Stomach (tissue), 4 donors: ENCODE results near the gene DPYSL4.

Source experiments
- EP300 ChIP-seq: sonication (generic); formaldehyde crosslinking; IDR thresholded peaks from one replicate; pipeline ENCODE4 v1.6.1; 2017; ENCODE audit warnings: antibody characterized with exemption
- TF ChIP-seq, protein P1 (sequence below), 7 experiments: fragments of 450-650 bp in 4 of 7; fragments of 200-600 bp in 3 of 7; sonication (generic) in 3 of 7; IDR thresholded peaks; one replicate each; pipeline ENCODE4 v1.5.1; 2016 to 2019; ENCODE audit warnings: antibody characterized with exemption in 7 of 7, control low read depth in 2 of 7, mild to moderate bottlenecking in 1 of 7

DNA sequence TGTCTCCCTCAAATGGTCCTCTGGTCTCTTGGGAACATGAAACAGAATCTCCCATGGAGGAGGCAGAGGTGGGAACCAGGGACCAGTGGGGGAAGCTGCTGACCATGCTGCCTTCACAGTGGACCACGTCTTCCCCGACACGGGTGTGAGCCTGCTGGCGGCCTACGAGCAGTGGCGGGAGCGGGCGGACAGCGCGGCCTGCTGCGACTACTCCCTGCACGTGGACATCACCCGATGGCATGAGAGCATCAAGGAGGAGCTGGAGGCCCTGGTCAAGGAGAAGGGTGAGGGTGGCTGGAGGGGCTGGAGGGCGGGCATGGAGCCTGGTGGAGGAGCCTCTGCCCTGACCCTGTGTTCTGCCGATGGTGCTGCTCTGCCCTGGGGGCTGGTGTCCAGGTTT lies 8.0 kb downstream of the DPYSL4 start:
- TF ChIP-seq, protein P1, sequence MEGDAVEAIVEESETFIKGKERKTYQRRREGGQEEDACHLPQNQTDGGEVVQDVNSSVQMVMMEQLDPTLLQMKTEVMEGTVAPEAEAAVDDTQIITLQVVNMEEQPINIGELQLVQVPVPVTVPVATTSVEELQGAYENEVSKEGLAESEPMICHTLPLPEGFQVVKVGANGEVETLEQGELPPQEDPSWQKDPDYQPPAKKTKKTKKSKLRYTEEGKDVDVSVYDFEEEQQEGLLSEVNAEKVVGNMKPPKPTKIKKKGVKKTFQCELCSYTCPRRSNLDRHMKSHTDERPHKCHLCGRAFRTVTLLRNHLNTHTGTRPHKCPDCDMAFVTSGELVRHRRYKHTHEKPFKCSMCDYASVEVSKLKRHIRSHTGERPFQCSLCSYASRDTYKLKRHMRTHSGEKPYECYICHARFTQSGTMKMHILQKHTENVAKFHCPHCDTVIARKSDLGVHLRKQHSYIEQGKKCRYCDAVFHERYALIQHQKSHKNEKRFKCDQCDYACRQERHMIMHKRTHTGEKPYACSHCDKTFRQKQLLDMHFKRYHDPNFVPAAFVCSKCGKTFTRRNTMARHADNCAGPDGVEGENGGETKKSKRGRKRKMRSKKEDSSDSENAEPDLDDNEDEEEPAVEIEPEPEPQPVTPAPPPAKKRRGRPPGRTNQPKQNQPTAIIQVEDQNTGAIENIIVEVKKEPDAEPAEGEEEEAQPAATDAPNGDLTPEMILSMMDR (IDR thresholded peaks at IDR 0.05), result no peak
- TF ChIP-seq EP300, result no peak
